ENCODE data around the gene MYH9.

The MYH9 gene

GRCh38 chr22:36343070-36343719 is 44.6 kb downstream of the MYH9 start:
- Histone ChIP-seq H3K4me3 (ENCODE audit: extremely low read depth, insufficient read depth, low read length, poor library complexity, severe bottlenecking) (no peak overlapping the region), H3K4me1 (ENCODE audit: control insufficient read depth, insufficient read depth, low read length, poor library complexity, severe bottlenecking) (peaks cover 61% of the 10 kb centered on the region), H3K9me3 (ENCODE audit: control insufficient read depth, low read length) (no peaks in the 10 kb centered on the region), H3K27ac (ENCODE audit: low read depth, low read length, severe bottlenecking) (peak overlapping the region; percentile 24), H3K36me3 (ENCODE audit: control insufficient read depth, insufficient read depth, low read length) (peaks cover 96% of the 10 kb centered on the region)
- 93 to 96% methylated on average over 2 to 3 of the region's 5 CpGs for WGBS, 2 experiments (ENCODE audit: insufficient coverage in 2 of 2)

- Histone ChIP-seq H3K36me3 (ENCODE audit: control insufficient read depth, insufficient read depth, low read length) (peaks cover 98% of the 10 kb centered on the region), H3K4me3 (ENCODE audit: extremely low read depth, insufficient read depth, low read length, poor library complexity, severe bottlenecking) (no peak overlapping the region), H3K4me1 (ENCODE audit: control insufficient read depth, insufficient read depth, low read length, poor library complexity, severe bottlenecking) (peaks cover 77% of the 10 kb centered on the region), H3K27ac (ENCODE audit: low read depth, low read length, severe bottlenecking) (no peak overlapping the region), H3K9me3 (ENCODE audit: control insufficient read depth, low read length) (no peaks in the 10 kb centered on the region)
- 94 to 98% methylated on average over 9 to 10 of the region's 10 CpGs for WGBS, 2 experiments (ENCODE audit: insufficient coverage in 2 of 2)
Observed at GRCh38 chr22:36341640-36342041, 46.1 kb downstream of the MYH9 start.

GRCh38 chr22:36340621-36341020 is 47.1 kb downstream of the MYH9 start:
- Histone ChIP-seq H3K27ac (ENCODE audit: low read depth, low read length, severe bottlenecking) (peak overlapping the region; percentile 84), H3K9me3 (ENCODE audit: control insufficient read depth, low read length) (no peaks in the 10 kb centered on the region), H3K36me3 (ENCODE audit: control insufficient read depth, insufficient read depth, low read length) (peaks cover 98% of the 10 kb centered on the region), H3K4me3 (ENCODE audit: extremely low read depth, insufficient read depth, low read length, poor library complexity, severe bottlenecking) (no peak overlapping the region), H3K4me1 (ENCODE audit: control insufficient read depth, insufficient read depth, low read length, poor library complexity, severe bottlenecking) (peaks cover 85% of the 10 kb centered on the region)
- 89 to 92% methylated on average over 7 to 9 of the region's 9 CpGs for WGBS, 2 experiments (ENCODE audit: insufficient coverage in 2 of 2)

- 87 to 98% methylated on average over 2 to 5 of the region's 6 CpGs for WGBS, 2 experiments (ENCODE audit: insufficient coverage in 2 of 2)
- Histone ChIP-seq H3K36me3 (ENCODE audit: control insufficient read depth, insufficient read depth, low read length) (peaks cover 99% of the 10 kb centered on the region), H3K9me3 (ENCODE audit: control insufficient read depth, low read length) (no peaks in the 10 kb centered on the region), H3K27ac (ENCODE audit: low read depth, low read length, severe bottlenecking) (peak overlapping the region; percentile 84), H3K4me1 (ENCODE audit: control insufficient read depth, insufficient read depth, low read length, poor library complexity, severe bottlenecking) (peaks cover 91% of the 10 kb centered on the region), H3K4me3 (ENCODE audit: extremely low read depth, insufficient read depth, low read length, poor library complexity, severe bottlenecking) (no peak overlapping the region)
Observed at GRCh38 chr22:36339171-36340065, 48.3 kb downstream of the MYH9 start.

GRCh38 chr22:36337365-36338130 is 50.2 kb downstream of the MYH9 start:
- 89 to 94% methylated on average over 5 to 6 of the region's 8 CpGs for WGBS, 2 experiments (ENCODE audit: insufficient coverage in 2 of 2)
- Histone ChIP-seq H3K4me1 (ENCODE audit: control insufficient read depth, insufficient read depth, low read length, poor library complexity, severe bottlenecking) (peaks cover 93% of the 10 kb centered on the region), H3K4me3 (ENCODE audit: extremely low read depth, insufficient read depth, low read length, poor library complexity, severe bottlenecking) (no peak overlapping the region), H3K27ac (ENCODE audit: low read depth, low read length, severe bottlenecking) (peak overlapping the region; percentile 54), H3K9me3 (ENCODE audit: control insufficient read depth, low read length) (no peaks in the 10 kb centered on the region), H3K36me3 (ENCODE audit: control insufficient read depth, insufficient read depth, low read length) (peaks cover 96% of the 10 kb centered on the region)

- H3K36me3 ChIP-seq (ENCODE audit: control insufficient read depth, insufficient read depth, low read length) = peaks cover 95% of the 10 kb centered on the region
- WGBS, 2 experiments (ENCODE audit: insufficient coverage in 2 of 2) = 87 to 88% methylated on average over 24 to 25 of the region's 26 CpGs
- H3K4me3 ChIP-seq (ENCODE audit: extremely low read depth, insufficient read depth, low read length, poor library complexity, severe bottlenecking) = no peak overlapping the region
- H3K4me1 ChIP-seq (ENCODE audit: control insufficient read depth, insufficient read depth, low read length, poor library complexity, severe bottlenecking) = peaks cover 97% of the 10 kb centered on the region
- peak overlapping the region; percentile 83 for H3K27ac ChIP-seq (ENCODE audit: low read depth, low read length, severe bottlenecking)
- no peaks in the 10 kb centered on the region for H3K9me3 ChIP-seq (ENCODE audit: control insufficient read depth, low read length)
Observed at GRCh38 chr22:36336246-36337182, 51.3 kb downstream of the MYH9 start.

- H3K4me1 ChIP-seq (ENCODE audit: control insufficient read depth, insufficient read depth, low read length, poor library complexity, severe bottlenecking) = peaks cover 97% of the 10 kb centered on the region
- 88 to 96% methylated on average over 8 to 9 of the region's 9 CpGs for WGBS, 2 experiments (ENCODE audit: insufficient coverage in 2 of 2)
- no peak overlapping the region for H3K4me3 ChIP-seq (ENCODE audit: extremely low read depth, insufficient read depth, low read length, poor library complexity, severe bottlenecking)
- H3K9me3 ChIP-seq (ENCODE audit: control insufficient read depth, low read length) = no peaks in the 10 kb centered on the region
- H3K36me3 ChIP-seq (ENCODE audit: control insufficient read depth, insufficient read depth, low read length) = peaks cover 86% of the 10 kb centered on the region
- H3K27ac ChIP-seq (ENCODE audit: low read depth, low read length, severe bottlenecking) = peak overlapping the region; percentile 83
Observed at GRCh38 chr22:36335621-36336020, 52.1 kb downstream of the MYH9 start.

GRCh38 chr22:36334821-36335603 is 52.8 kb downstream of the MYH9 start:
- Histone ChIP-seq H3K27ac (ENCODE audit: low read depth, low read length, severe bottlenecking) (peak overlapping the region; percentile 83), H3K9me3 (ENCODE audit: control insufficient read depth, low read length) (no peaks in the 10 kb centered on the region), H3K4me1 (ENCODE audit: control insufficient read depth, insufficient read depth, low read length, poor library complexity, severe bottlenecking) (peaks cover 97% of the 10 kb centered on the region), H3K4me3 (ENCODE audit: extremely low read depth, insufficient read depth, low read length, poor library complexity, severe bottlenecking) (no peak overlapping the region), H3K36me3 (ENCODE audit: control insufficient read depth, insufficient read depth, low read length) (peaks cover 80% of the 10 kb centered on the region)
- WGBS, 2 experiments (ENCODE audit: insufficient coverage in 2 of 2) = 79 to 86% methylated on average over 17 of the region's 17 CpGs

- Histone ChIP-seq H3K4me1 (ENCODE audit: control insufficient read depth, insufficient read depth, low read length, poor library complexity, severe bottlenecking) (peaks cover 94% of the 10 kb centered on the region), H3K36me3 (ENCODE audit: control insufficient read depth, insufficient read depth, low read length) (peaks cover 73% of the 10 kb centered on the region), H3K27ac (ENCODE audit: low read depth, low read length, severe bottlenecking) (peak overlapping the region; percentile 99), H3K9me3 (ENCODE audit: control insufficient read depth, low read length) (no peaks in the 10 kb centered on the region), H3K4me3 (ENCODE audit: extremely low read depth, insufficient read depth, low read length, poor library complexity, severe bottlenecking) (no peak overlapping the region)
- WGBS, 2 experiments (ENCODE audit: insufficient coverage in 2 of 2) = 94 to 96% methylated on average over 24 to 25 of the region's 25 CpGs
Observed at GRCh38 chr22:36334081-36334820, 53.5 kb downstream of the MYH9 start.

Data from mesodermal cell (in vitro differentiated cells).